Left ventricle myocardium inferior (tissue), 1 donor: ENCODE measurements around the gene RPP21. TPM values are rescaled to one million over a fixed set of nuclear protein-coding genes. Genes with fewer than 3 reads are reported as not detected.

ENCODE experiments used
- DNase-seq: peaks from one replicate; pipeline ENCODE4 v3.0.0-alpha.2; 2020
- H3K27ac ChIP-seq: fragments of 200-600 bp; replicated peaks from 2 replicates; pipeline ENCODE4 v1.8.0; 2021
- H3K27me3 ChIP-seq: fragments of 200-600 bp; 2 replicates; pipeline ENCODE4 v1.8.0; 2021; ENCODE audit warnings: low read depth
- H3K36me3 ChIP-seq: fragments of 200-600 bp; 2 replicates; pipeline ENCODE4 v1.8.0; 2021
- H3K4me1 ChIP-seq: fragments of 200-600 bp; 2 replicates; pipeline ENCODE4 v1.8.0; 2021
- H3K4me3 ChIP-seq: fragments of 200-600 bp; 2 replicates; pipeline ENCODE4 v1.8.0; 2021; ENCODE audit warnings: mild to moderate bottlenecking, moderate library complexity
- H3K9me3 ChIP-seq: fragments of 200-600 bp; replicated peaks from 2 replicates; pipeline ENCODE4 v1.8.0; 2021
- CTCF ChIP-seq: fragments of 200-600 bp; IDR thresholded peaks from 2 replicates; pipeline ENCODE4 v1.8.0; 2021; ENCODE audit warnings: antibody characterized with exemption, mild to moderate bottlenecking, borderline replicate concordance
- intact Hi-C: fragments of 100-400 bp; cut with micrococcal nuclease; formaldehyde crosslinking; loops from one replicate; pipeline ENCODE4 v1.11.0; 2022
- total RNA-seq: library from RNA; stranded (reverse); fragmentation: NEBNext Ultra II Directional; extraction: Animal tissue kit (Norgen Biotek cat#: 25700); gene quantifications from one replicate; pipeline ENCODE4 v1.2.1, GENCODE V29; 2021
- donor health status: DM: no; HTN: yes; CAD: no; lungs with severe emphysema.

Gene RPP21
- total RNA-seq, 1 donor from 2014 or later = 25.7 TPM

- peaks cover 58% of the 10 kb centered on the region for H3K4me1 ChIP-seq
- H3K4me3 ChIP-seq = peak within 1 kb of the TSS; percentile 91
- TF ChIP-seq CTCF = no peak
- intact Hi-C loops = no loop called here
- H3K9me3 ChIP-seq = no peaks in the 10 kb centered on the region
- DNase-seq = peak; percentile 89
- H3K36me3 ChIP-seq = peaks cover 25% of the 10 kb centered on the region
- no peaks in the 10 kb centered on the region for H3K27me3 ChIP-seq
- H3K27ac ChIP-seq = peak within 1 kb of the TSS; percentile 98
Observed at GRCh38 chr6:30326526-30327231, 18.3 kb upstream of the RPP21 start, which contains the start of gene TRIM39. Gene TRIM39, plus strand, starts transcription at chr6:30326927. Its CDS starts 2,391 bp downstream, at chr6:30329318.

- intact Hi-C loops = no loop called here
Observed at GRCh38 chr6:30327232-30327746, 17.7 kb upstream of the RPP21 start.

GRCh38 chr6:30328397-30328796 lies 16.6 kb upstream of the RPP21 start:
- intact Hi-C loops = no loop called here
- Histone ChIP-seq H3K27me3 (no peaks in the 10 kb centered on the region), H3K4me1 (peaks cover 44% of the 10 kb centered on the region), H3K27ac (no peak overlapping the region), H3K4me3 (no peak overlapping the region), H3K36me3 (peaks cover 40% of the 10 kb centered on the region), H3K9me3 (no peaks in the 10 kb centered on the region)
- no peak for DNase-seq
- no peak for TF ChIP-seq CTCF

More at GRCh38 chr6:30327232-30327746, 17.7 kb upstream of the RPP21 start:
- DNase-seq = no peak
- Histone ChIP-seq H3K36me3 (peaks cover 31% of the 10 kb centered on the region), H3K4me3 (peak overlapping the region; percentile 91), H3K4me1 (peaks cover 53% of the 10 kb centered on the region), H3K27me3 (no peaks in the 10 kb centered on the region), H3K9me3 (no peaks in the 10 kb centered on the region), H3K27ac (peak overlapping the region; percentile 98)
- TF ChIP-seq CTCF = no peak

GRCh38 chr6:30329331-30329730 lies 15.6 kb upstream of the RPP21 start:
- Histone ChIP-seq H3K27ac (no peak overlapping the region), H3K4me1 (peaks cover 36% of the 10 kb centered on the region), H3K4me3 (no peak overlapping the region), H3K27me3 (no peaks in the 10 kb centered on the region), H3K36me3 (peaks cover 49% of the 10 kb centered on the region), H3K9me3 (no peaks in the 10 kb centered on the region)
- no peak for TF ChIP-seq CTCF
- intact Hi-C loops = no loop called here
- DNase-seq = peak; percentile 17

GRCh38 chr6:30331981-30332380 lies 13.0 kb upstream of the RPP21 start:
- peaks cover 74% of the 10 kb centered on the region for H3K36me3 ChIP-seq
- no peak overlapping the region for H3K4me3 ChIP-seq
- TF ChIP-seq CTCF = no peak
- DNase-seq = no peak
- intact Hi-C loops = no loop called here
- no peaks in the 10 kb centered on the region for H3K9me3 ChIP-seq
- peaks cover 9% of the 10 kb centered on the region for H3K4me1 ChIP-seq
- no peak overlapping the region for H3K27ac ChIP-seq
- H3K27me3 ChIP-seq = no peaks in the 10 kb centered on the region
